ENCODE data around the gene FAM72D.
"Not testable (repeated sequence)": the region's sequence is repeated elsewhere in the genome, so short reads cannot be mapped to it uniquely, and the experiment has no call there.

The FAM72D gene

DNA sequence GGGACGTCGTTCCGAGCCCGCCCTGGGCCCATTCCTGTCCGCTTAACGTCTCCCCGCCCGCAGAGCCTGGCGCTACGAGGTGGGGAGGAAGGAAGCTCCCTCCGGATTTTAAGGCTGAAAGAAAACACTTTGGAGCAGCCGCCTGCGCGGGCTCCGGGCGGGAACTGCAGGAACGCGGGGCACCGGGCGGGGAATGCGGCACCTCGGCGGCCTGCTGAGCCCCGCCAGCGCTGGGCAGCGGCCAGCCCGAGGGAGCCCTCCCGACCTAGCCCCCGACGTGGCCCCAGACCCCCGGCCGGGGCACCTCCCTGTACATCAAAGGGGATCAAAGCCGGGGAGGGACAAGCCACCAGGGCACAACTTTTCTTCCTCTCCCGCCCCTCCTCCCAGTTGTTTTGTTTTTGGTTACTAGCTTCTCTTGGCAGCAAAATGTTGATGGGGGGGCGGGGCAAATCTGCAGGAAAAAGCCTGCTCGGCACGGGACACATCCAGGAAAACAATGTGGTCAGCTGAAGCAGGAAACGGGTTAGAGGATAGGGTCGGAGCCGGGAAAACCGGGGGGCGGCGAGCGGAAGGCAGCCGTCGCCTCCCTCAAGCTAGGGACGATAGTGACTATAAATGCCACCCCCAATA is 2.1 kb upstream of the FAM72D start:
- peak; percentile 16 for DNase-seq

DNA sequence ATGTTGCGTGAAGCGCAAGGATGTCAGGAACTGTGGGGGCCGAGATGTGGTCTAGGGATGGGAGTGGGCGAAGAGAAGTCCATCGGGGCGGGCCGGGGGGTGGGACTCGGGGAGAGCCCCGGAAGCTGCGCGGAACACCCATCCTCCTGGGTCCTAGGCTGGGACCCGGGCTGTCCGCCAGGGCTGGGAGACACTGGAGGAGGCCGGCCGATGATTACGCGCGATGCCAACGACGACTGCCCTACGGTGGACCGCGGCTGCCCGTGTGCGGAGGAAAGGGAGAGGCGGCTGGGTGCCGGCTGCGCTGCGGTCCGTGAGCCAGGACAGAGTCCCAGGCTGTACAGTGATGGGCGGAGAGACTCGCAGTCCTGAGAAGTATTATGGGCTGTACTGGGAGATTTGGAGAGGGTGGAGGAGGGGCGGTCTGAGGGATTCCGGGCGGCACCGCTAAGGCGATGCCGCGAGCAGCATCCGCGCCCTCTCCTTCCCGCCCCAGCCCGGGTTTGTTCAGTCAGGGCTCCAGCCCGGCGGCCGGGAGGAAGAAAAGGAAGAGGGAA is 1.0 kb upstream of the FAM72D start:
- DNase-seq = peak; percentile 3

DNA sequence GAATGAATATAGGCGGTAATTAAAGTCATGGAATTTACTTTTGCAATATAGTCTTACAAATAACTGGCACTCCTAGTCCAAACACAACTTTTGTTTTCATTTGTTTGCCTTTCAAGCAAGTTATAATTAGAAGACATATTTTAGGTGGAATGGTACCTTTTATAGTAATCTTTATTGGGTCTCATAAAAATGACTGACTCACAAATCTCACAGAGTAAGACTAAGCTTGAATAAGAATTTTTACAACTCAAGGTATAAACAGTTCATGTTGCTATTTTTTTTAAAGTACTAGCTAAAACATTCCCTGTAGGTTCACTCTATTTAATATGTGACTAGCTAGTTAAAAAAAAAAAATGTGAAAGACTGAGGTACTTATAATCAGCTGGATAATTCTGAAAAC is 6.0 kb downstream of the FAM72D start:
- DNase-seq = not testable (repeated sequence)

DNA sequence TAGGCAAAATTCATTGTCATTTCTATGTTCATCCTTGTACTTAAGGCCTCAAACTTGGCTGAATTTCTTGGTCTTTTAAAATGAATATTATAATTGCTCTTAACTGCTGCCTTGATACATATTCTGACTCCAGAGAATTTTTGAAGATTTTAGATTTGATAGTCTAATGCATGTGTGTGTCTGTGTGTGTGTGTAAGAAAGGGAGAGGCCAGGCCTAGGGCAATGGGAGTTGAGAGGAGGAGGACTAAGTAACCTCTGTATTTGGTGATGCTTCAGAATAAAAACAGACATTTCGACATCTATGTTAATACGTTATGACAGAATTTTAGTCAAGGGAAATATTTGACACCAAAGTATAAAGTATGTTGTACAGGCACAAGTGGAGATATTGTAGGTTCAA is 7.5 kb downstream of the FAM72D start:
- DNase-seq = not testable (repeated sequence)

DNA sequence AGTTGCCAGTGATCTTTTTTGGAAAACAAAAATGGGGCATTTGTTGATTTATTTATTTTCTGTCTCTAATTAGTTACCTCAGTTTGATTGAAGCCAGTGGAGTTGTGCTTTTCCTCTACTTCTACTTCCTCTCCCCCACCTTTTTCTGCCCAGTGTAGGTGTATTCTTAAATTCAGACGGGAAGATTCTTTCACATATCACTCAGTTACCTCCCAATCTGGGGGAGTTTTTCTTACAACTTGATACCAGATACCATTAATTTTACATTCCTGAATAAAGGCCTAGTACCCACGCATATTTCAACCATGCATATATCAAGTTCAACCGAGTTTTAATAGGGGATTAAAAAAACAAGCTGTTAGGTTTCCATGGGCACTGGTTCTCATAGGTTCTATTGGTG is 15.9 kb downstream of the FAM72D start:
- DNase-seq = not testable (repeated sequence)

DNA sequence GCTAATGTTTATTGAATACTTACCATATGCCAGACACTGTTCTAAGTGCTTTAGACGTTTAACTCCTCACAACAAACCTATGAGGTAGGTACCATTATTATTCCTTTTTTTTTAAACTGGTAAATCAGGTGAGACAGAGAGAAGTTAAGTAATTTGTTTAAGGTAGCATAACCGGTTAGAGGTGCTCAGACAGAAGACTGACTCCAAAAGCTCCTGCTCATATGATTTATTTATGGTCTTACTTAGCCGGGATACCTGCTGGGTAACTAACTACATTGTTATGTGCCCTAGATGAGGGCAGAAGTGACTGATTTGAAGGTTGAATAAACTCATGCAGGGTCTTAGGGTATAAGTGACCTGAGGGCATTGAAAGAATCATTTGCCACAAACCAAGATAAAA is 16.9 kb downstream of the FAM72D start:
- not testable (repeated sequence) for DNase-seq

DNA sequence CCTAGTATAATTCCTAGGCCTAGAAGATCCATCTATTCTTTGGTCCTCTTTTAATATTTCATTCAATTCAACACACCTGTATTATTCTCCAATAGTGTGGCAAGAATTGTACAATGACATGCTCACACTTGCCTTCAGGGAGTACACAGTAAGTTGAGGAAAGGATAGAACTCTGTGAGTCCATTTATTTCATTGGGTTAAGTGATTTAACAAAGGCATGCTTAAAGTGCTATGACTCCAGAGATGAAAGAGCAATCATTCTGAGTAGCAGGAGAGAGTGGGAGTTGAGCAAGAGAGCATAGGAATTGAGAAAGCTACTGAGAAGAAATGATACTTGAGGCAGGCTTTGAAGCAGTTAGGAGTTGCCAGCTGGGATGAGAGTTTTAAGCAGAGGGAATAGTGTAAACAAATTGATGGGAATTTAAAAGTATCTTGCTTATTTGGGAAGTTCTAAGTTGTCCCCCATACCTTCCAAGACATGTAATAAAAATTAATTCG is 18.8 kb downstream of the FAM72D start:
- not testable (repeated sequence) for DNase-seq

DNA sequence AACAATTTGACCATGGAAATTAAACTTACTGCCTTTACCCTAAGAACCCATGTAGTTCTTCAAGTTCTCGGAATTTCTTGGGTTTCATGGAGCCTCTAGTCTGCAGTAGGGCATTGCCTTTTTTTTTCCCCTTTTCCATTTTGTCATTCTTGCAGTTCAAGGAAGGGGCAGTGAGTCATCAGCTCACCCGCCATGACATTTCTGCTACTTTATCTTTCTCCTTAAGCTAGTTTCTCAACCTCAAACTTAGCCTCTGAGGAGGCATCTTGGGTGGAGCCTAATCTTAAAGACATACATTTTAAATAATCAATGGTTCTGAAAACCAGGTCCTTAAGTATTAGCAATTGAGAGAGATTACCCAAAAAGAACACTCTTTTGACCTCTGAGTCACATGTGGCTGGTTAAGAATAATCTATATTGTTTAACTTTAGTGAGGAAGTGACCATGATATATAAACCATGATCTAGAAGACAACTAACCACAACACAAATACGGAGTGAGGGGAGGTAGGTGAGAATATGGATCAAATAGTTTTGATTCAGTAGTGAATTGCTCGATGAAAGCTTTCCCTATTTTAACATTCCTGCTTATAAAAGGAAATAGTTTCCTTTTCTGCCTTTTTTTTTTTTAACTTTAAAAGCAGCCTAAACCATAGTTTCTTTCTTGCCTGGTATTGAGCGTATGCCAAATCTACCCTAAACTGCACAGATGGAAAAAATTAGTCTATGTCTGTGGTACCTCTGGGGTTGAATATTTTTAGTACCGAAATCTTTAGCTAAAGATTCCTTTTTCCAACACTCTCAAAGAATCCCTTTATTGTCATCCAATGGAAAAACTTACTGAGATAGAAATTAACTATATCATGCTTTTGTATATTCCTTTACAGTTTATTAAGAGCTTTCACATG is 20.1 kb downstream of the FAM72D start:
- DNase-seq = not testable (repeated sequence)

DNA sequence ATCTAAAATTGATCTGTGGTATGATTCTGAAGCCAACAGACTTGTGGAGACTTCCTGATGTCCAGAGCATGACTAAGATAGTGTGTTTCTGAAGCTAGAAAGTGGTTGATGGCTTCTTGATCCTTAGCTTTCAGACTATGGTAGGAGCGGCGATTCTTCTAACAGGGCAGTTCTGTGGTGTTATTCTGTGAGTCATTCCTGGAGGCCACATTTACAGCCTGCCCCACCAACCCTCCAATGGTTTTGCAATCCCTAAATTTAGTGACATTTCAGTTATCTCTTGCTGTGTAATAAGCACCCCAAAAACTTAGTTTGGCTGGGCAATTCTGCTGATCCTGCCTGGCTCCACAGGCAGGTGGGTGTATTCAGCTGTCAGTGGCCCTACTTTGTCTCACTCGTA is 24.1 kb downstream of the FAM72D start:
- not testable (repeated sequence) for DNase-seq

DNA sequence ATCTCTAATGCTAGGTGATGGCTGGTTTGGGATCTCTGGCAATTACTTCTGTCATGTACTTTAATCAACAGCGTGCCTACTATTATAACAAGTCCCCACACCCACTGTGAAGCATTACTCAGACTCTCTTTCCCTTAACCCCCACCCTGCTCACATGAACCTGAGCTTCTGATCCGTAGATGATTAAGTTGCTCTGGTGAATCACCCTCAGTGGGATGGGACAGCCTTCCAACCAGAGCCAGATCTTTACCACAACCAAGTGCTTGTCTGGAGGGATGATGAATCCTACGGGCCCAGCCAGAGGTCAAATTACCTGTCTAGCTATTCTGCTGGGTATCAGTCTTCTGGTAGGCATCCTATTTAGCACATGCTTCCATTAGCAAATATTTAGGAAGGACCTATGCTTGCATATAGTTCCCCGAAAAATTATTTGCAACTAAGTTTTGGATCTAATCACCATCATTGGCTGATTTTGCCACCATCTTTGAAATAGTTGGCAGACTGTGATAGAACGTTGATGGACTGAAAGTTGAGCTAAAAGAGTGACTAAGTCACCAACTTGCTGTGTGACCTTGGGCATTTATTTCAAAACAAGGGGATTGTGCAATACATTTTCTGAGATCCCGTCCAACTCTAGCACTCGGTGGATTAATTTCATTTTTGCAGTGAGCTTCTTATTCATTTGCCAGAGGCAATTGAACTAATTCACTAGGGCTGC is 26.7 kb downstream of the FAM72D start:
- not testable (repeated sequence) for DNase-seq

DNA sequence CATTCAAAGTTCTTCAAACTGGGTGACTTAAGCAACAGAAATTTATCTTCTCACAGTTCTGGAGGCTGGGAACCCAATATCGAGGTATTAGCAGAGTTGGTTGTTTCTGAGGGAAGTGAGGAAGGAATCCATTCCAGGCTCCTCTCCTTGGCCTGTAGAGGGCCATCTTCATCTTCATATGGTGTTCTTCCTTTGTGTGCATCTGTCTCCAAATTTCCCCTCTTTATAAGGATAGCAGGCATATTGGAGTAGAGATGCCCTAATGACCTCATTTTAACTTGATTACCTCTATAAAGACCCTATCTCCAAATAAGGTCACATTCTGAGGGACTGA is 27.3 kb downstream of the FAM72D start:
- DNase-seq = not testable (repeated sequence)

DNA sequence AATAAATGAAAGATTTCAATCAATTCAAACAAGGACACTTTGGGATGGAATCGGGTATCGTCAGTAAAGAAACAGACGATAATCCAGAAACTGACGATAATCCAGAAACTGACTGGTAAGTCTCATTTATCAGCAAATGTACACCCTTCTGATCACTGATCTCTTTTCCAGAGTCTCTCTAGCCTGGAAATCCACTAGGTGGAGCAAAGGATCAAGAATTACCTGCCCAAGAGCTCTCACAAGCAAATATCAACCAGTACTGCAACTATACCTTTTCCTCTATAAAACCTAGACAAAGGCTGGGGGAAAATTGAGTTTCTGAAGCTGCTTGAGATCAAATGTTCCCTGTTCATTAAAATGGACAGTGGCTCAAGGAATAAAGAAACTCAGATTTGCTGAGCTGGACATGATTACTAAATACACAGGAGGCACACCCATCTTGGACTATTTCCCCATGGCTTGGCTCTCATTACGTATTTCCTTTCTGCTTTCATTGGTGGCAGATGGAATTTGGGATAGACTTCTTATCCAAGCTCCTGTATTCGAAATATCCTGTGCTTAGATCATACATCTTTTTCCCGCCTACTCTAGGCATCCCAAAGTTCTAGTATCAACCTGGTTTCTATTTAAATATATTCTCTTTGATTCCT is 28.3 kb downstream of the FAM72D start:
- DNase-seq = not testable (repeated sequence)

DNA sequence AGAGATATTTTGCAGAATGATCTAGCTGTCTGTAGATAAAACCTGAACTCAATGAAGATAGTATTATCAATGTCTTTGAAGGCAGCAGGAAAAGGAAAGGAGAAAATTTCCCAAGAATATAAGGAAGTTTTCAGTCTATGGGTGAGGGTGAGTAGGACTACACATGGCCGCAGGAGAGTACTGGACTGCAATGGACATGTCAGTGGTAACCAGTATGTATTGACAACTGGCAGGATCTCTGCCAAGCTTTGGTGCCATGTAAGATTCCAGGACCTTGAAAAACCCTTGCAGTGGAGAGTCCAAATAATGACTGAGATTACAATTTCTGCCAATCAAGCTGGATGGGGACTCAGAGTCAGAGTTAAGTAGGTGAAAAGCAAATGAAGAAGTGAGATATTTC is 29.3 kb downstream of the FAM72D start:
- DNase-seq = not testable (repeated sequence)

DNA sequence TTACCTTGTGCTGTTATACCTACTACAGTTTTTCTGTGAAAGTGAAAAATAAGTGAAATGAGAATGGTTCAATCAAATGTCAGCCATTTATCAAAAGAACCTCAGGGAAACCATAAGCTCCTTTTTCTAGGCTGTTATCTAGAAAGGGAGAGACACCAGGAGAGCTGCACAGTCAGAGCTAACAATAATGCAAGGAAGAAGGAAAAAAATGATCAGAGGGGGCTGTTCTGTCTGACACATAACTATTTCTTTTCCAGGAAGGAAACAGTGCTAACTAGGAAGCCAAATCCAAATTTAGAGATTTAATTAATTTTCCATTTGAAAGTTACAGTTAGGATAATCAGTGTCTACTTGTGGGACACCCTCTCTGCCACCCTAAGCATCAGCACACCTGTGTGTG is 31.4 kb downstream of the FAM72D start:
- not testable (repeated sequence) for DNase-seq

DNA sequence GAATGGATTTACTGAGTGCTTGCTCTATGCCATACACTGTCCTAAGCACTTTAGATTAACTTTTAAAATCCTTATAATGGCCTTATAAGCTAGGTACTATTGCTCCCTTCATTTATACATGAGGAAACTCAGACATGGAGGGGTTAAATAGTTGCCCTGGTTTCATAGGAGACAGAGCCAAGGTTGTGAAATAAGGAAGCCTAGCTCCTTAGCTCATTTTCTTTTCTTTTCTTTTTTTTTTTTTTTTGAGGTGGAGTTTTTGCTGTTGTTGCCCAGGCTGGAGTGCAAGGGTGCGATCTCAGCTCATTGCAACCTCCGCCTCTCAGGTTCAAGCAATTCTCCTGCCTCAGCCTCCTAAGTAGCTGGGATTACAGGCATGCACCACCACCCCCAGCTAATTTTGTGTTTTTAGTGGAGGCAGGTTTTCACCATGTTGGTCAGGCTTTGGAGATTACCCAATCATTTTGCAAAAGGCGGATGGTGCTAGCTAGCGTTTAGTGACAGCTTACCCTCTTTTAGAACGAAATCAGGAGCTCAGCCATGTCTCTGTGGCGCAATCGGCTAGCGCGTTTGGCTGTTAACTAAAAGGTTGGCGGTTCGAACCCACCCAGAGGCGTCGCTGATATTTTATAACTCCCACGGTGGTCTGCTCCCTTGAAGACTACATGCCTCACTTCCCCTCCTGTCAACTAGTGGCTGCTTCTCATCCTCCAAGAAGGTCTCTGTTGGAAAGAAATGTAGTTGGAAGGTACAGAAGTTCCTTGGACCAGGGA is 33.1 kb downstream of the FAM72D start:
- not testable (repeated sequence) for DNase-seq

DNA sequence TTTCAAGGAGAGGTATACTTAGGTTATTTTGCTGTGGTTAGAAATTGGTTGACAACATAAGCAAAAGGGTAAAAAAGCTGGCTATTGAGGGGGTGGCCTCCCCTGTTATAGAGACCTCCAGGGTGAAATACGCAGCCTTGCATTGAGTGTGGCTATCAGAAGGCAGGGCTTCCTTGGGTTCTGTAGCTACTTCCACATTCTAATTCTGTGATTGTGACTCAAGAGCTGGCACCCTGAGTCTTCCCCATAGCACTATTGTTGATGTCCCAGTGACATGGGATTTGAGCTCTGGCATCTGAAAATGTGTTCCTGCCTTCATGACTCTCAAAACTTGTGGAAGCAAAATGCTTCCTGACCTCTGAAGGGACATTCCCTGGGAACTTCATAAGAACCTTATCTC is 38.7 kb downstream of the FAM72D start:
- not testable (repeated sequence) for DNase-seq

DNA sequence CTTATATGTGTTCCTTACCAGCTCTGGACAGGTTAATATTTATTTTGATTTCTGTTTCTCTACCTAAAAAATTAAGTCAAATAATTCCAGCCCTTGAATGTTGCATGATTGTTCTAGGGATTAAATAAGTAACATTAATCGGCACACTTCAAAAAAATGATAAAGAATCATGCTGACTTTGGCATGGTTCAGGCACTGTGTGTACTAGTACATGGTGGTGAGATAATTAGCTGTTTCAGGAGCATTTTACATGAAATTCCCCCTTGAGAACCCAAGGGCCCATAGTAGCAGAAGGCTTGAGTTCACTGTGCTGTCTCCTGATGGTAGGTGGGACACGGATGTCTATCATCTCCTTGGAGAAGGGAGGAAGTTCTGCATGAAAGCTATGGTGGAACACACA is 44.8 kb downstream of the FAM72D start:
- DNase-seq = not testable (repeated sequence)

DNA sequence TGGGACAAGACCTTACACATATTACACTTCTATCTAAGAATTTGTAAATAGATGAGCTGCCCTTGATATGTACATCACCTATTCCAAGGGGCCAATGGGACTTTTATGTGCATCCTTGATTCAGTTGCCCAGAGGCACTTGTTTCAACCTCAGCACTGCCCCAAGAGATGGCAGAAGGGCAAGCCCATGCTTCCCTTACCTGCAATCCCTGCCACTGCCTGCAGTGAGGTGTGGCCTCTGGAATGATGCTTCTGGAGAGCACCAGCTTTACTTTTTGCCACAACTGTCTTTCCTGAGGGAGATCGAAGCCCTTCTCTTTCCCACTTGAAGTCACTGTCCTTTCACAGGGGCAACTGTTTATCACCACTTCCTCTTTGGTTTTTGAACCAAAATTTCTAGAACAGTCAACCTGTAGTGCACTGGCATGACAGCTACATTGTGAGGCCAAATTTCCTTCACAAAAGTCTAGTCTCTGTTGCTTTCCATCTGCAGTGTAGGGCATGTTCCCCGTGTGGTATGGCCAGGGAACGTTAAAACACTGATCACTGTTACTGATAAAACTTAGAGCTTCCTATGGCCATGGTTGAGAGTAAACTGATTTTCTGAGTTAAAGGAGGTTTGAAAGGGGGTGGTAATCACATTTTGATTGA is 48.6 kb downstream of the FAM72D start:
- DNase-seq = not testable (repeated sequence)

DNA sequence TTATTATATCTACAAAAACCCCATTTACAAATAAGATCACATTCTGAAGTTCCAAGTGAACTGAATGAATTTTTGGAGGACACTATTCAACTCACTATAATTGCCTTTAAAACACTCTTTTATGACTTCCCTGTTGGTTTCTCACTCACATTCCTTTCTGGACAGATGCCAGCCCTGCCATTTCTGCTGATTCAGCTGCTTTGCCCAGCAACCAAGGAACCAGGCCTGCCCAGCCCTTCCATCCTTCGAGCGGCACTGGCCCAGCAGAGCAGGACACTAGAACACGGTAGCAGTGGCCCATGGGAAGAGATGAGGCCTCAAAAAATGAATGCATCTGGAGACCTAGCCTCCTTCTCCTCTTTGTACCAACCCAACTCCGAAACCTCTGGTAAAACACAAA is 50.5 kb downstream of the FAM72D start:
- not testable (repeated sequence) for DNase-seq

DNA sequence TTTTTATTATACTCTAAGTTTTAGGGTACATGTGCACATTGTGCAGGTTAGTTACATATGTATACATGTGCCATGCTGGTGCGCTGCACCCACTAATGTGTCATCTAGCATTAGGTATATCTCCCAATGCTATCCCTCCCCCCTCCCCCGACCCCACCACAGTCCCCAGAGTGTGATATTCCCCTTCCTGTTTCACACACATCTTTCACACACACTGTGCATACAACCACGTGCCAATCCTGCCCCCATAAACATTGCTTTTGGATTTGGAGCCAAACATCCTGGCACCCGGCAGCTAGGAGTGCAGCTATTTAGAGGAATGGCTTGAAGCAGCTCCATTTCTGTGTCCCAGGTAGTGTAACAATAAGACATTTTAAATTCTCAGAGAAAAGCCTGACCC is 51.4 kb downstream of the FAM72D start:
- DNase-seq = not testable (repeated sequence)

DNA sequence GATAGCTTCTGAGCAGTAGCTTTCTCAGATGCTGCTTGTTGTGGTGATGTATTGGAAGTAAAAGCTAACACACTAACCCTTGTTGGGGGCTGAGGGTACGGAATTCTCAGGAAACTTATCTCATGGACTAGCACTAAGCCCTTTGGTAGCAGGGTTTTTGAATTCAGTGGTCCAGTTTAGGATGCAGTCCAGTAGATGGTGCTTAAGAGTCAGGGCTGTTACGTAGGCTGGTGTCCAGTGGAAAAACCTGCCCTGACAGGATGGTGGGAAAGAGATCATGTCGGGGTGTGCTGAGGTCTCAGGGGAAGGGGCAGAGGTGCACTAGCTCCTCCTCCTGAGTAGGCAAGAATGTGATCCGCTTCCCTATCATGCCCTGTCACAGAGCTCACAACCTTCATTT is 59.6 kb downstream of the FAM72D start:
- DNase-seq = not testable (repeated sequence)

All from activated naive CD4-positive, alpha-beta T cell treated with Interleukin-2 at 50 U/mL for 16 hours (primary cell).